ENCODE data around the gene PRKAR1B.

PRKAR1B gene

GRCh38 chr7:563629-564170 lies 163.4 kb downstream of the PRKAR1B start:
- no peaks in the 10 kb centered on the region for H3K9me3 ChIP-seq (ENCODE audit: control insufficient read depth, low read length)
- no peak overlapping the region for H3K23ac ChIP-seq (ENCODE audit: low read length in 2 of 2)
- no peak overlapping the region for H3K14ac ChIP-seq (ENCODE audit: low read length in 2 of 2)
- no peak overlapping the region for H2BK15ac ChIP-seq (ENCODE audit: low read depth, poor library complexity, severe bottlenecking)
- H4K91ac ChIP-seq (ENCODE audit: low read length): no peak overlapping the region
- peaks cover 0 to 25% of the 10 kb centered on the region in 2 experiments for H3K27me3 ChIP-seq (ENCODE audit: control insufficient read depth in 1 of 2, insufficient read depth in 1 of 2, low read length in 2 of 2)
- peaks cover 14% of the 10 kb centered on the region for H3K4me1 ChIP-seq (ENCODE audit: control insufficient read depth, insufficient read depth, low read depth, low read length)
- no peak overlapping the region for H3K18ac ChIP-seq (ENCODE audit: low read depth in 1 of 2, low read length in 2 of 2)
- no peak overlapping the region for H2BK120ac ChIP-seq (ENCODE audit: low read depth, low read length)
- no peak overlapping the region for H2BK5ac ChIP-seq (ENCODE audit: low read depth, low read length, poor library complexity, severe bottlenecking)
- H3K4me3 ChIP-seq (ENCODE audit: insufficient read depth in 1 of 2, low read depth in 1 of 2, low read length in 2 of 2): no peak overlapping the region
- H3K4me2 ChIP-seq (ENCODE audit: low read length, poor library complexity, severe bottlenecking): no peak overlapping the region
- H2AFZ ChIP-seq (ENCODE audit: low read depth, low read length): no peak overlapping the region
- no peak overlapping the region for H3K4ac ChIP-seq (ENCODE audit: low read depth in 1 of 2, low read length in 2 of 2)
- no peak overlapping the region for H2AK5ac ChIP-seq (ENCODE audit: low read length, severe bottlenecking)
- no peak overlapping the region for H2BK12ac ChIP-seq (ENCODE audit: low read length in 2 of 2)
- peaks cover 0 to 4% of the 10 kb centered on the region in 2 experiments for H3K36me3 ChIP-seq (ENCODE audit: control insufficient read depth in 1 of 2, insufficient read depth in 2 of 2, low read depth in 1 of 2, low read length in 2 of 2)
- no peaks in the 10 kb centered on the region for H3K79me1 ChIP-seq (replicated peaks; ENCODE audit: low read length, poor library complexity, severe bottlenecking)
- 96% methylated on average over 11 of the region's 11 CpGs for WGBS
- H3K27ac ChIP-seq (ENCODE audit: low read length, poor library complexity, severe bottlenecking): no peak overlapping the region
- no peak overlapping the region for H3K9ac ChIP-seq (ENCODE audit: low read length)
- no peak for DNase-seq
- H4K8ac ChIP-seq (ENCODE audit: low read length): no peak overlapping the region

- peaks cover 14% of the 10 kb centered on the region for H3K4me1 ChIP-seq (ENCODE audit: control insufficient read depth, insufficient read depth, low read depth, low read length)
- H3K9me3 ChIP-seq (ENCODE audit: control insufficient read depth, low read length): no peaks in the 10 kb centered on the region
- H3K4ac ChIP-seq (ENCODE audit: low read depth in 1 of 2, low read length in 2 of 2): no peak overlapping the region
- no peak overlapping the region for H2AK5ac ChIP-seq (ENCODE audit: low read length, severe bottlenecking)
- H3K36me3 ChIP-seq (ENCODE audit: control insufficient read depth in 1 of 2, insufficient read depth in 2 of 2, low read depth in 1 of 2, low read length in 2 of 2): peaks cover 0 to 4% of the 10 kb centered on the region in 2 experiments
- H2BK120ac ChIP-seq (ENCODE audit: low read depth, low read length): no peak overlapping the region
- H3K4me2 ChIP-seq (ENCODE audit: low read length, poor library complexity, severe bottlenecking): no peak overlapping the region
- no peak overlapping the region for H2AFZ ChIP-seq (ENCODE audit: low read depth, low read length)
- no peak overlapping the region for H3K14ac ChIP-seq (ENCODE audit: low read length in 2 of 2)
- no peak for DNase-seq
- H3K23ac ChIP-seq (ENCODE audit: low read length in 2 of 2): no peak overlapping the region
- no peak overlapping the region for H3K18ac ChIP-seq (ENCODE audit: low read depth in 1 of 2, low read length in 2 of 2)
- H3K27me3 ChIP-seq (ENCODE audit: control insufficient read depth in 1 of 2, insufficient read depth in 1 of 2, low read length in 2 of 2): peaks cover 0 to 19% of the 10 kb centered on the region in 2 experiments
- H3K27ac ChIP-seq (ENCODE audit: low read length, poor library complexity, severe bottlenecking): no peak overlapping the region
- H3K79me1 ChIP-seq (replicated peaks; ENCODE audit: low read length, poor library complexity, severe bottlenecking): no peaks in the 10 kb centered on the region
- H2BK12ac ChIP-seq (ENCODE audit: low read length in 2 of 2): no peak overlapping the region
- WGBS: 82% methylated on average over 14 of the region's 17 CpGs
- no peak overlapping the region for H4K8ac ChIP-seq (ENCODE audit: low read length)
- no peak overlapping the region for H4K91ac ChIP-seq (ENCODE audit: low read length)
- H3K4me3 ChIP-seq (ENCODE audit: insufficient read depth in 1 of 2, low read depth in 1 of 2, low read length in 2 of 2): no peak overlapping the region
- H2BK15ac ChIP-seq (ENCODE audit: low read depth, poor library complexity, severe bottlenecking): no peak overlapping the region
- no peak overlapping the region for H2BK5ac ChIP-seq (ENCODE audit: low read depth, low read length, poor library complexity, severe bottlenecking)
- H3K9ac ChIP-seq (ENCODE audit: low read length): no peak overlapping the region
Observed at GRCh38 chr7:562789-563628, 164.1 kb downstream of the PRKAR1B start.

- no peak overlapping the region for H2BK12ac ChIP-seq (ENCODE audit: low read length in 2 of 2)
- no peak overlapping the region for H2BK15ac ChIP-seq (ENCODE audit: low read depth, poor library complexity, severe bottlenecking)
- H3K27ac ChIP-seq (ENCODE audit: low read length, poor library complexity, severe bottlenecking): no peak overlapping the region
- H3K18ac ChIP-seq (ENCODE audit: low read depth in 1 of 2, low read length in 2 of 2): no peak overlapping the region
- peaks cover 14% of the 10 kb centered on the region for H3K4me1 ChIP-seq (ENCODE audit: control insufficient read depth, insufficient read depth, low read depth, low read length)
- H3K79me1 ChIP-seq (replicated peaks; ENCODE audit: low read length, poor library complexity, severe bottlenecking): no peaks in the 10 kb centered on the region
- H3K14ac ChIP-seq (ENCODE audit: low read length in 2 of 2): no peak overlapping the region
- H3K4me3 ChIP-seq (ENCODE audit: insufficient read depth in 1 of 2, low read depth in 1 of 2, low read length in 2 of 2): no peak overlapping the region
- no peak overlapping the region for H3K4me2 ChIP-seq (ENCODE audit: low read length, poor library complexity, severe bottlenecking)
- H3K9me3 ChIP-seq (ENCODE audit: control insufficient read depth, low read length): peaks cover 1% of the 10 kb centered on the region
- no peak overlapping the region for H2AFZ ChIP-seq (ENCODE audit: low read depth, low read length)
- H3K4ac ChIP-seq (ENCODE audit: low read depth in 1 of 2, low read length in 2 of 2): no peak overlapping the region
- no peak overlapping the region for H4K91ac ChIP-seq (ENCODE audit: low read length)
- 65% methylated on average over 7 of the region's 7 CpGs for WGBS
- peaks cover 0 to 4% of the 10 kb centered on the region in 2 experiments for H3K36me3 ChIP-seq (ENCODE audit: control insufficient read depth in 1 of 2, insufficient read depth in 2 of 2, low read depth in 1 of 2, low read length in 2 of 2)
- no peak overlapping the region for H2BK5ac ChIP-seq (ENCODE audit: low read depth, low read length, poor library complexity, severe bottlenecking)
- no peak for DNase-seq
- no peak overlapping the region for H2AK5ac ChIP-seq (ENCODE audit: low read length, severe bottlenecking)
- H3K9ac ChIP-seq (ENCODE audit: low read length): no peak overlapping the region
- no peak overlapping the region for H3K23ac ChIP-seq (ENCODE audit: low read length in 2 of 2)
- peaks cover 0 to 16% of the 10 kb centered on the region in 2 experiments for H3K27me3 ChIP-seq (ENCODE audit: control insufficient read depth in 1 of 2, insufficient read depth in 1 of 2, low read length in 2 of 2)
- H2BK120ac ChIP-seq (ENCODE audit: low read depth, low read length): no peak overlapping the region
- no peak overlapping the region for H4K8ac ChIP-seq (ENCODE audit: low read length)
Observed at GRCh38 chr7:562374-562675, 164.8 kb downstream of the PRKAR1B start.

- Histone ChIP-seq H2AK5ac (ENCODE audit: low read length, severe bottlenecking) (no peak overlapping the region), H2BK120ac (ENCODE audit: low read depth, low read length) (no peak overlapping the region), H2BK12ac (ENCODE audit: low read length in 2 of 2) (no peak overlapping the region), H3K4me2 (ENCODE audit: low read length, poor library complexity, severe bottlenecking) (no peak overlapping the region), H3K9ac (ENCODE audit: low read length) (no peak overlapping the region), H3K79me1 (replicated peaks; ENCODE audit: low read length, poor library complexity, severe bottlenecking) (no peaks in the 10 kb centered on the region), H3K9me3 (ENCODE audit: control insufficient read depth, low read length) (peaks cover 4% of the 10 kb centered on the region), H3K14ac (ENCODE audit: low read length in 2 of 2) (no peak overlapping the region), H4K8ac (ENCODE audit: low read length) (no peak overlapping the region), H3K4ac (ENCODE audit: low read depth in 1 of 2, low read length in 2 of 2) (no peak overlapping the region), H2BK5ac (ENCODE audit: low read depth, low read length, poor library complexity, severe bottlenecking) (no peak overlapping the region), H2BK15ac (ENCODE audit: low read depth, poor library complexity, severe bottlenecking) (no peak overlapping the region), H3K4me1 (ENCODE audit: control insufficient read depth, insufficient read depth, low read depth, low read length) (peaks cover 14% of the 10 kb centered on the region), H4K91ac (ENCODE audit: low read length) (no peak overlapping the region), H3K27me3 (ENCODE audit: control insufficient read depth in 1 of 2, insufficient read depth in 1 of 2, low read length in 2 of 2) (peaks cover 0 to 19% of the 10 kb centered on the region in 2 experiments), H3K18ac (ENCODE audit: low read depth in 1 of 2, low read length in 2 of 2) (no peak overlapping the region), H2AFZ (ENCODE audit: low read depth, low read length) (no peak overlapping the region), H3K4me3 (ENCODE audit: insufficient read depth in 1 of 2, low read depth in 1 of 2, low read length in 2 of 2) (no peak overlapping the region), H3K27ac (ENCODE audit: low read length, poor library complexity, severe bottlenecking) (no peak overlapping the region), H3K23ac (ENCODE audit: low read length in 2 of 2) (no peak overlapping the region), H3K36me3 (ENCODE audit: control insufficient read depth in 1 of 2, insufficient read depth in 2 of 2, low read depth in 1 of 2, low read length in 2 of 2) (peaks cover 0 to 4% of the 10 kb centered on the region in 2 experiments)
- no peak for DNase-seq
- WGBS: 92% methylated on average over 42 of the region's 44 CpGs
Observed at GRCh38 chr7:561631-562373, 165.3 kb downstream of the PRKAR1B start.
